Left hindlimb (tissue), 1 donor: ENCODE results near the gene ARHGEF17.

Experiments
- DNase-seq: peaks from one replicate; pipeline ENCODE4 v3.0.0-alpha.2; 2018

ARHGEF17 gene

GRCh38 chr11:73416786-73417185 is 108.7 kb downstream of the ARHGEF17 start:
- DNase-seq = no peak
